SK-N-SH treated with all-trans-retinoic acid at 6 μM for 48 hours (cell line): ENCODE data around the gene AREL1.

Experiments used
- BACH2 ChIP-seq: fragments of 250-450 bp; sonication (Bioruptor Pico); IDR thresholded peaks from 2 replicates; pipeline ENCODE4 v1.9.0; 2021; ENCODE audit warnings: mild to moderate bottlenecking, borderline replicate concordance
- ESRRG ChIP-seq: fragments of 250-450 bp; sonication (Bioruptor Pico); IDR thresholded peaks from 2 replicates; pipeline ENCODE4 v1.6.1; 2021; ENCODE audit warnings: mild to moderate bottlenecking
- GLIS3 ChIP-seq: fragments of 250-450 bp; sonication (Bioruptor Pico); IDR thresholded peaks from 2 replicates; pipeline ENCODE4 v1.5.0; 2020; ENCODE audit warnings: mild to moderate bottlenecking, moderate library complexity
- ISL1 ChIP-seq: fragments of 250-450 bp; sonication (Bioruptor Pico); IDR thresholded peaks from 2 replicates; pipeline ENCODE4 v2.1.2; 2022; ENCODE audit warnings: mild to moderate bottlenecking, moderate library complexity
- RARB ChIP-seq: fragments of 250-450 bp; sonication (Bioruptor Pico); IDR thresholded peaks from 2 replicates; pipeline ENCODE4 v1.8.0; 2021; ENCODE audit warnings: mild to moderate bottlenecking, moderate library complexity
- TCF4 ChIP-seq: fragments of 250-450 bp; sonication (Bioruptor Pico); IDR thresholded peaks from 2 replicates; pipeline ENCODE4 v1.8.0; 2021; ENCODE audit warnings: mild to moderate bottlenecking, moderate library complexity, borderline replicate concordance
- TOX ChIP-seq: fragments of 250-450 bp; sonication (Bioruptor Pico); IDR thresholded peaks from 2 replicates; pipeline ENCODE4 v1.8.0; 2021; ENCODE audit warnings: mild to moderate bottlenecking, moderate library complexity, borderline replicate concordance
- ZFP30 ChIP-seq: fragments of 450-650 bp; formaldehyde crosslinking; IDR thresholded peaks from 2 replicates; pipeline ENCODE4 v1.5.0; 2022; ENCODE audit warnings: mild to moderate bottlenecking, moderate library complexity
- ZNF565 ChIP-seq: fragments of 450-650 bp; formaldehyde crosslinking; conservative IDR thresholded peaks from 2 replicates; pipeline ENCODE4 v1.5.0; 2020; ENCODE audit warnings: low read depth, mild to moderate bottlenecking, moderate library complexity
- ZNF70 ChIP-seq: fragments of 450-650 bp; formaldehyde crosslinking; IDR thresholded peaks from 2 replicates; pipeline ENCODE4 v1.5.0; 2020; ENCODE audit warnings: mild to moderate bottlenecking, moderate library complexity
- TF ChIP-seq, protein P1 (sequence below): fragments of 250-450 bp; sonication (Bioruptor Pico); IDR thresholded peaks from 2 replicates; pipeline ENCODE4 v1.8.0; 2020; ENCODE audit warnings: mild to moderate bottlenecking, moderate library complexity, borderline replicate concordance
- TF ChIP-seq, protein P2 (sequence below): fragments of 250-450 bp; sonication (Bioruptor Pico); IDR thresholded peaks from 2 replicates; pipeline ENCODE4 v1.5.1; 2021; ENCODE audit warnings: mild to moderate bottlenecking, moderate library complexity
- TF ChIP-seq, protein P3 (sequence below): fragments of 250-450 bp; sonication (Bioruptor Pico); IDR thresholded peaks from 2 replicates; pipeline ENCODE4 v1.5.1; 2020; ENCODE audit warnings: low read depth, mild to moderate bottlenecking, moderate library complexity

DNA sequence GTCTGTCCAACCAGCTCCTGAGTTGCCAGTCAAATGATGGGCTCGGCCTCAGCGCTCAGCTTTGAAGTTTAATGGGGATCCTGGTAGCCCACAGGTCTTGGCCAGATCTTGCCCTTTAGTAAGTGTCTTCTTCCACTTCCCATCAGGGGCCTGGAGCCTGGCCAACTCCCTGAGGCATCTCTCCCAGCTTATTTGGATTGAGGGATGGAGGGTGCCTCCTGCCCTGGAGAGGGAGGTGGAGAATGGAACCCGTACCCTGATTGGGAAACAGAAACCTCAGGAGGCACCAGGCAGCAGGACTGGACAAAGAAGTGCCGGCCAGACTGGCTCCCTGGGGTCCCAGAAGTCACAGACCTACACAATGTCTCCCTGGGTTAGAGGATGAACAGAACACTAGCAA, 60.3 kb downstream of the AREL1 start:
- TF ChIP-seq, protein P1, sequence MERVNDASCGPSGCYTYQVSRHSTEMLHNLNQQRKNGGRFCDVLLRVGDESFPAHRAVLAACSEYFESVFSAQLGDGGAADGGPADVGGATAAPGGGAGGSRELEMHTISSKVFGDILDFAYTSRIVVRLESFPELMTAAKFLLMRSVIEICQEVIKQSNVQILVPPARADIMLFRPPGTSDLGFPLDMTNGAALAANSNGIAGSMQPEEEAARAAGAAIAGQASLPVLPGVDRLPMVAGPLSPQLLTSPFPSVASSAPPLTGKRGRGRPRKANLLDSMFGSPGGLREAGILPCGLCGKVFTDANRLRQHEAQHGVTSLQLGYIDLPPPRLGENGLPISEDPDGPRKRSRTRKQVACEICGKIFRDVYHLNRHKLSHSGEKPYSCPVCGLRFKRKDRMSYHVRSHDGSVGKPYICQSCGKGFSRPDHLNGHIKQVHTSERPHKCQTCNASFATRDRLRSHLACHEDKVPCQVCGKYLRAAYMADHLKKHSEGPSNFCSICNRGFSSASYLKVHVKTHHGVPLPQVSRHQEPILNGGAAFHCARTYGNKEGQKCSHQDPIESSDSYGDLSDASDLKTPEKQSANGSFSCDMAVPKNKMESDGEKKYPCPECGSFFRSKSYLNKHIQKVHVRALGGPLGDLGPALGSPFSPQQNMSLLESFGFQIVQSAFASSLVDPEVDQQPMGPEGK (CRISPR knock-in tag) = no peak
- TF ChIP-seq TOX (CRISPR knock-in tag) (no peak), ZNF70 (CRISPR knock-in tag) (no peak), ESRRG (CRISPR knock-in tag) (no peak), ZFP30 (CRISPR knock-in tag) (no peak), GLIS3 (CRISPR knock-in tag) (no peak), TCF4 (CRISPR knock-in tag) (no peak), RARB (CRISPR knock-in tag) (no peak), ZNF565 (CRISPR knock-in tag) (no peak), ISL1 (CRISPR knock-in tag) (no peak), BACH2 (no peak)
- TF ChIP-seq, protein P2, sequence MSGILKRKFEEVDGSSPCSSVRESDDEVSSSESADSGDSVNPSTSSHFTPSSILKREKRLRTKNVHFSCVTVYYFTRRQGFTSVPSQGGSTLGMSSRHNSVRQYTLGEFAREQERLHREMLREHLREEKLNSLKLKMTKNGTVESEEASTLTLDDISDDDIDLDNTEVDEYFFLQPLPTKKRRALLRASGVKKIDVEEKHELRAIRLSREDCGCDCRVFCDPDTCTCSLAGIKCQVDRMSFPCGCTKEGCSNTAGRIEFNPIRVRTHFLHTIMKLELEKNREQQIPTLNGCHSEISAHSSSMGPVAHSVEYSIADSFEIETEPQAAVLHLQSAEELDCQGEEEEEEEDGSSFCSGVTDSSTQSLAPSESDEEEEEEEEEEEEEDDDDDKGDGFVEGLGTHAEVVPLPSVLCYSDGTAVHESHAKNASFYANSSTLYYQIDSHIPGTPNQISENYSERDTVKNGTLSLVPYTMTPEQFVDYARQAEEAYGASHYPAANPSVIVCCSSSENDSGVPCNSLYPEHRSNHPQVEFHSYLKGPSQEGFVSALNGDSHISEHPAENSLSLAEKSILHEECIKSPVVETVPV (CRISPR knock-in tag) = no peak
- TF ChIP-seq, protein P3, sequence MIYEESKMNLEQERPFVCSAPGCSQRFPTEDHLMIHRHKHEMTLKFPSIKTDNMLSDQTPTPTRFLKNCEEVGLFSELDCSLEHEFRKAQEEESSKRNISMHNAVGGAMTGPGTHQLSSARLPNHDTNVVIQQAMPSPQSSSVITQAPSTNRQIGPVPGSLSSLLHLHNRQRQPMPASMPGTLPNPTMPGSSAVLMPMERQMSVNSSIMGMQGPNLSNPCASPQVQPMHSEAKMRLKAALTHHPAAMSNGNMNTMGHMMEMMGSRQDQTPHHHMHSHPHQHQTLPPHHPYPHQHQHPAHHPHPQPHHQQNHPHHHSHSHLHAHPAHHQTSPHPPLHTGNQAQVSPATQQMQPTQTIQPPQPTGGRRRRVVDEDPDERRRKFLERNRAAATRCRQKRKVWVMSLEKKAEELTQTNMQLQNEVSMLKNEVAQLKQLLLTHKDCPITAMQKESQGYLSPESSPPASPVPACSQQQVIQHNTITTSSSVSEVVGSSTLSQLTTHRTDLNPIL (CRISPR knock-in tag) = no peak
